SH-SY5Y (cell line): ENCODE results near the gene GJB1.

Experiments used
- GATA2 ChIP-seq: IDR thresholded peaks from 2 replicates; pipeline ENCODE4 v1.6.1; 2011; ENCODE audit warnings: mild to moderate bottlenecking, low read depth, low read length
- GATA3 ChIP-seq: IDR thresholded peaks from 2 replicates; pipeline ENCODE4 v1.6.1; 2011; ENCODE audit warnings: low read depth, mild to moderate bottlenecking, low read length, moderate library complexity

Gene GJB1

GRCh38 chrX:71222929-71223328 is at the start of gene GJB1:
TSS of gene GJB1 (plus strand) at chrX:71223224. CDS start at chrX:71223708, 484 bp downstream.
- TF ChIP-seq GATA2 (no peak), GATA3 (no peak)

DNA sequence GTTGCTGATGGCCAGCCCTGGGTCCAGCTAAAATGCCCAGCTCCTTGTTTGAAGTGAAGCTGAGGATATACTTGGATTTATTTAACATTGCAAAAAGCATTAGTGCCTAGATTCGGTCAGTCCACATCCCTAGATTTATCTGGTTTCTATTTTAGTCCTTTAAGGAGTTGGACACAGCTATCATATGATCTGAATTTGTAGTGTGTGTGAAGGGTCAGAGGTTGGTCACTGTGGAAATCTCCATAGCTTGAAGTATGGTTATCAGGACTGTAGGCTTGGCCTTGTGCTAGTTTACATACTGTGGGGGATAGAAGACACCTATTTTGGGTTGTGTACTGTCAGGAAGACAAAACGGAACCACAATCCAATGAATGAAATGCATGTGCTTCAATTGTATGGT is 49.6 kb upstream of the GJB1 start:
- TF ChIP-seq GATA2 (no peak), GATA3 (no peak)

DNA sequence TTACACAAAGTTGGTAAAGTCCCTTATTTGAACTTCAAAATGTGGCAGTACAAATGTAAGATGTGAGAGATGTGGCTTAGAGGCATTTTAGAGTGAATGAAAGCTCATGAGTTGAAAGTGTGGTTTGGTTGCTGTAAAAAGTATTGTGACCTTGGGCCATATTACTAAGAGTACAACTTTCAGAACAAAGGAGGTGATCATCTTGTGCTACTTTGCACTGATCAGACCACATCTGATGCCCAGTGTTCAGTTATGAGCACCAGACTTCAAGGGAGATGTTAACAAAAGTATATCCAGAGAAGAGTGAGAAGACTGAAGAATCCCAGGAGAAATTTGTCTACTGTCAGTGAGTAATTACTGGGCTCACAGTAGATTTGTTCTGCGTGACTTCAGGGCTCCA is 48.2 kb upstream of the GJB1 start:
- no peak for TF ChIP-seq GATA3
- TF ChIP-seq GATA2, result no peak

GRCh38 chrX:71175531-71175930 is 47.5 kb upstream of the GJB1 start:
- no peak for TF ChIP-seq GATA3
- TF ChIP-seq GATA2, result no peak

GRCh38 chrX:71177327-71177726 is 45.7 kb upstream of the GJB1 start:
- TF ChIP-seq GATA3, result no peak
- no peak; the same call in 1 of the 2 replicates for TF ChIP-seq GATA2

- TF ChIP-seq GATA3 (no peak), GATA2 (no peak)
These were observed 44.1 kb upstream of the GJB1 start for GRCh38 chrX:71178908-71179307.

GRCh38 chrX:71181558-71181909 is 41.5 kb upstream of the GJB1 start:
- TF ChIP-seq GATA2, result no peak
- no peak for TF ChIP-seq GATA3

DNA sequence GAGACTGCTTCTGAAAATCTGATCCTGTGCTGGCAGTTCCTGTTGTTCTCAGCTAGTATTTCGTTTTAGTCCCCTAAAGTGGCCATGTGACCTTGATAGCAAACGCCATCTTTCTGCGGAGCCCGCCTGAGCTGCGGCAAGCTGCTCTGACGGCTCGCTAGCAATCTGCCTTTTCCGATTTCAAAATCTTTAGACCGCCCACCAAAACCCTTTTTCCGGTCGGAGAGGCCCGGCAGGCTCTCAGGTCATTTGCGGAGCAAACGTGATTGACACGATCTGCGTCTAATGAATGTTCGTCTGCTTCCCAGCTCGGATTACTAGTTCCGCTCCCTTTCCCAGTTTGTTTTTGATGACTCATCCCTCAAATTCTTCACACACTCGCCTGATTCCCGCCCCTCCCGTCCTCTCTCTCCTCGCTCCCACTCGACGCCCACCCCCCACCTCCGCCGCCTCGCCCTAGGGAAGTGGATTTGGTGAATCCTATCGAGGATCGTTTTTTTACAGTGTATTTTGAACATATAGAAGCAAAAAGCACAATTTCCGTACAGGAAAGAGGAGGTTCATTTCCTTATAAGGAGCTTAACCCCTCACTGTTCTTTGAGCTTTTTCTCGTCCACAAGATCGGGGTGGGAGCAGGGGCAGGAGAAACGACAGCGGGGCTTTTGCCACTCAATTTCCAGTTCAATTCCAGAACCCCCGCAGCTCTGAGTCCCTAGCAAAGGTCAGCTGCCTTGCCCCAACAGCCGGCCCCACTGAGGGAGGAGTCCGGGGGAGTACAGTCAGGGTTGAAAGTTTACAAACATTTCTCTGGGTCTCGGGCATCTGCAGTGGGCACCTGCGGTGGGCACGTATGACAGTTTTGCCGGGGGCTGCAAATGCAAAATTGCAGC is 40.9 kb upstream of the GJB1 start:
- TF ChIP-seq GATA2 (no peak), GATA3 (no peak)

- TF ChIP-seq GATA2, result no peak
- no peak for TF ChIP-seq GATA3
These were observed 40.2 kb upstream of the GJB1 start for GRCh38 chrX:71182871-71183270.

DNA sequence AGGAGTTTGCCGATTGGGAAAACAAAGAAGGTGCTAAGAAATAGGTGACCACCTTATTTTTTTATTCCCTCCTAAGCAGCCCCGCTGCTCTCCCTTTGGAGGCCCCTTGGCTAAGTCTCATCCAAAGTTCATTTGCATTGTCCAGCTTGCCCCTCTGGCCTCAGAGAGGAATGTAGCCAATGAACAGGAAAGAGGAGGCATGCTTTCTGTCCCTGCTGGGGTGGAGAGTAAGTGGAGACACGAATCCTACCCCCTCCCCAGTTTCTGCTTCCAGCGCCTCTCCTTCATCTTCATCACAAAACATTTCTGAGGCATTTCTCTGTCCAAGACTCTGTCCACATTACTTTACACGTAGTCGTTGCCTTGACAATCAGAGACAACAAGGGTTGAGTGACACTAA is 39.7 kb upstream of the GJB1 start:
- no peak for TF ChIP-seq GATA2
- no peak for TF ChIP-seq GATA3

GRCh38 chrX:71184092-71184491 is 38.9 kb upstream of the GJB1 start:
- TF ChIP-seq GATA2 (no peak), GATA3 (no peak)

DNA sequence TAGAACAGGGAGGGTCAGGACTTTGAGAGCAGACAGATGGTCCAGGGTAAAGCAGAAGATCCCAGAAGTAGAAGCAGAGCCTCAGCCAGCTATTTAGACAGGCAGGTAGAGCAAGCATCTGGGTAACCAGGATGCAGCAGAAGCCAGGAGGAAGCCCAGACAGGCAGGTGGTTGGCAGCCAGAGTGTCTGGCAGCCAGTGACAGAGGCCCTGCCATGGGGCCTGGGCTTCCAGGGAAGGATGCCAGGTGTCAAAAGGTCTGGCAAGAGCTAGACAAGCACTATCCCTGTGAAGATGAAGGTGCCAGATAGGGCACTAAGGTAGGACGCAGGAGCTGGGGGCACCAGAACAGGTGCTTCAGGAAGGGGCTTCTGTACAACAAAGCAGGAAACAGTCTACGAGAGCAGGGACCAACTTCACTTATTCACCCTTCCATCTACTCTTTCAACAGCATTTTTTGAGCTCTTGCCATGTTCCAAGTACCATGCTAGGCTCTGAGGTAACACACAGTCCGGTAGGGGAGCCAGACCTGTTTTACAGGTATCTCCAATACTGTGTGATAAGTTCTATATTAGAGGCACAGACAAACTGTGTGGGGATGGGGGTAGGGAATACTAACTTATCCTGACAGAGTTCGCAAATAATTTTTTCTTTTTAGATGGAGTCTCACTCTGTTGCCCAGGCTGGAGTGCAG is 38.1 kb upstream of the GJB1 start:
- TF ChIP-seq GATA2 (no peak), GATA3 (no peak)

GRCh38 chrX:71191248-71191647 is 31.8 kb upstream of the GJB1 start:
- no peak for TF ChIP-seq GATA3

GRCh38 chrX:71195964-71196649 is 26.9 kb upstream of the GJB1 start:
- no peak for TF ChIP-seq GATA2

GRCh38 chrX:71198066-71198465 is 25.0 kb upstream of the GJB1 start:
- TF ChIP-seq GATA2, result no peak
- no peak for TF ChIP-seq GATA3
